RPMI7951 (cell line): ENCODE data around the gene AK8. TPM values are rescaled to one million over a fixed set of nuclear protein-coding genes. Genes with fewer than 3 reads are reported as not detected.
A peak's percentile ranks its signal among the peaks of the same experiment; 100 is the strongest.

Source experiments
- DNase-seq: peaks from one replicate; pipeline ENCODE4 v3.0.0-alpha.2; 2012; ENCODE audit warnings: low read depth
- total RNA-seq: library from RNA; depleted of rRNA; stranded (reverse); fragments of >200 nt; shearing (Covaris generic); gene quantifications from 2 replicates; pipeline ENCODE4 v1.2.3, GENCODE V29; 2014

AK8 gene
- total RNA-seq, 1 experiment from 2014 or later = not detected

GRCh38 chr9:132887181-132888120 lies 9.4 kb upstream of the AK8 start:
- no peak for DNase-seq

DNA sequence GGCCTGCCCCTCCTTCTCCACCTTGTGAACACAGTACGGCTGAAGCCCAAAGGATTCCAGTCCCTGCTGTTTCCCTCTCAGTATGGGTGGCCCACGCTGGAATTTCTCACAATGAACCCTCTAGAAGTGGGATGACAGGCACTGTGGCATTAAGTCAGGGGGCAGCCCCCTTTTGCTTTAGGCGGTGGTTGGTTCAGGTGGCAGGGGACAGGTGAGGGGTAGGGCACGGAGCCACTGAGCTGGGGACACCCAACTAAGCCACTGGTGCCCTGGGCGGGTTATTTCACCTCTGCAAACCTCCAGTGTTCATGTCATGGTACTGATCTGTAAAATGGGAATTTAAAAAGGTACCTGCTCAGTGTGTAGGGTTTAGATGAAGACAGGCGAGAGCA lies 8.2 kb upstream of the AK8 start:
- no peak for DNase-seq

GRCh38 chr9:132885720-132886333 lies 7.7 kb upstream of the AK8 start:
- DNase-seq = no peak

- no peak for DNase-seq
Observed at GRCh38 chr9:132883349-132884294, 5.5 kb upstream of the AK8 start.

DNA sequence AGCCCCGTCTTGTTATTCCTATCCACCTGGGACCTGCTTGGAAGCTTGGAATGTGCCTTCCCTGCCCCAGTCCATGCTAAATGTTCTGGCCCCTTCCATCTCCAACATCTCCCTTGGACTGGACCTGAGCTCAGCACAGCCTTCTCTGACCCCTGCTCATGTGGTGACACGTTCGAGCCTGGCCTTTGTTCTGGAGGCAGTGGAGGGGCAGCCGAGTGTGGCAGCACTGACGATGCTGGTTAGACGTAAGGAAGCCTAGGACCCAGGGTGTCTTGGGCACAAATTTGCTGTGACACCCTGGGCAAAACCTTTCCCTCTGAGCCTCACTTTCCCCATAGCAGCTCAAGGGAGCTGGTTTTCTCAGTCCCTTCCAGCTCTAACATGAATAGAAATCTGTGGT lies 4.5 kb upstream of the AK8 start:
- no peak for DNase-seq

GRCh38 chr9:132881826-132882225 lies 3.7 kb upstream of the AK8 start:
- DNase-seq = no peak

DNA sequence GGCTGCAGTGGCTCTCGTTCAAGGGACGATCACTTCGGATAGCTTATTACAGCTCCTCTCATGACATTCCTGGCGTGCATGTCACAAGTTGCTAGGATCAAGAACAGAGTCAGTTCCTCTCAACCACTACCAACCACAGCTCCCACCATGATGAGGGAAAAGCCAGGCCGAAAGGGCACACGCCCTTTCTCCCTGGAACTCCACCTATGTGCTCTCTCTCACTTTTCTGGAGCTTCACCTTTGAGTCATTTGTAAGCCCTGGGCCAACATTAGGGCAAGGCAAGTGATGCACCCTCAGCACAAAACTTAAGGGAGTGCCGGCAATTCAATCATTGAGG lies 2.2 kb upstream of the AK8 start:
- peak; percentile 37 for DNase-seq

- peak; percentile 23 for DNase-seq
Observed at GRCh38 chr9:132879457-132880323, 1.6 kb upstream of the AK8 start.

DNA sequence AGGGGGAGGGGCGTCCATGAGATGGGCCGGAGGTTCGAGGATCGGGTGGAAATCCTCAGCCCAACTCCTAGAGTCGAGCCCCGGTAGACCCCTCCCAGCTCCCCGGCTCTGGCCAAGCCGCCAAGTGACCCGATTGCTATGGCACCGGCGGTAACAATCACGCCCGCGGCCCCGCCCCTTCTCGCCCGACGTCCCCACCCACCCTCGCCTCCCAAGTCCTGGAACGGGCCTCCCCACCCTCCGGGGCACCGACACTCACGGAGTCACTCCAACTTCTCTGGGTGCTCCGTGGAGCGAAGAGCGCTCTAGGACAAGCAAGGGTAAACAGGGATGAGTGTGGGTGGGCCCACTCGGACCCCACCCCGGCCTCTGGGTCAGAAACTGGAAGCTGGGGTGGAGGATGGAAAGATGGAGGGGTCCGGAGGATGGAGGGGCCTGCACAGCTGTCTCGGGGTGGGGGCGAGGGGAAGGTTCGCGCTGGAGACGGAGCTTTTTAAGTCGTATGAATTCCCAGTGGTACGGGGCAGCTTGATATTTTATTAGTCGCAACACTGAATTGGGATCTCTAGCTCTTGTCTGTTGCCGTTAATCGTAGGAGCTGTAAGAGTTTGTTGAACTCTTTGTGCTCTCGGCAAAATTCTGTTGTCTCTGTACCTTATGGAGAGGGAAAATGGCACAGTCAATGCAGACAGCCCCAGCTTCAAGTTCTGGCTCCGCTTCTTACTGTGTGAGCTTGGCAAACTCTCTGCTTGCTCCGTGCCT lies 792 bp upstream of the AK8 start, which contains the start of gene SPACA9:
TSS of gene SPACA9 (plus strand) at position 204 of the 762 bp plus-strand sequence. CDS start 5,050 bp downstream, outside the sequence.
- DNase-seq = peak; percentile 52

- no peak for DNase-seq
Observed at GRCh38 chr9:132877458-132877823, 643 bp downstream of the AK8 start.

- no peak for DNase-seq
Observed at GRCh38 chr9:132876849-132877248, 1.2 kb downstream of the AK8 start.

DNA sequence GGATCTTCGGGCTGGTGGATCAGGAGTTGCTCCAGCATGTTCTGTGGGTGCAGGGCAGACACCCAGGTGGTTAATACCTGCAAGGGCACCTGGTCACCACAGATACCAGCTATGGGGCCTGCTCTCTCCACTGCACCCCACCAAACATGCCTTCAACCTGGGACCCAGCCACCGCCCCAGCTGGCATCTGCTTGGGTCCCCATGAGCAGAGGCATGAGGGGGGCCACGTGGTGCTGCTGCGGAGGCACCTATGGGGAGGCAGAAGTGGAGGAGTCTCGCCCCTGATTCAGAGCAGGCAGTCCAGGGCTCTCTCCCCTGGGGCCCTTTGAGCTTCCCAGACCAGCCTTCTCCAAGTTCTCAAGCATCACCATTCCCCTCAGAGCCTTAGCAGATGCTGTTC lies 2.9 kb downstream of the AK8 start:
- no peak for DNase-seq

DNA sequence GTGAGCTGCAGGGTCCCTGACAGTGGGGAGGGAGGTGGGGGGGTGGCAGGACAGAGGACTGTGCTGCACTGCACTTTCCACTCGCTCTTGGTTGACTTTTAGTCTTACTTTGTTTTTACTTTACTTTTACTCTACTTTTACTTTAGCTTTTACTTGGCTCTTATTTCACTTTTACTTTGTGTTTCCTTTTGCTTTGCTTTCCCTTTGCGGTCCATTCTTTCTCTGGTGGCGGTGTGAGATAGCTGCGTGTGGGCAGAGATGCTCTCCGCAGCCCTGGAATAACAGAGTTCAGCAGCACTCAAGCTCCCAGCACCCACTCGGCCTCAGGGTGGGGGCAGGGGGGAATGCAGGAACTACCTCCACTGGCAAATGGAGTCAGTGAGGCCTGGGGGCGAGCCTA lies 4.7 kb downstream of the AK8 start:
- DNase-seq = no peak

- DNase-seq = no peak
Observed at GRCh38 chr9:132869266-132869665, 8.8 kb downstream of the AK8 start.

- DNase-seq = no peak
Observed at GRCh38 chr9:132866898-132867297, 11.2 kb downstream of the AK8 start.

GRCh38 chr9:132864691-132865090 lies 13.4 kb downstream of the AK8 start:
- no peak for DNase-seq

DNA sequence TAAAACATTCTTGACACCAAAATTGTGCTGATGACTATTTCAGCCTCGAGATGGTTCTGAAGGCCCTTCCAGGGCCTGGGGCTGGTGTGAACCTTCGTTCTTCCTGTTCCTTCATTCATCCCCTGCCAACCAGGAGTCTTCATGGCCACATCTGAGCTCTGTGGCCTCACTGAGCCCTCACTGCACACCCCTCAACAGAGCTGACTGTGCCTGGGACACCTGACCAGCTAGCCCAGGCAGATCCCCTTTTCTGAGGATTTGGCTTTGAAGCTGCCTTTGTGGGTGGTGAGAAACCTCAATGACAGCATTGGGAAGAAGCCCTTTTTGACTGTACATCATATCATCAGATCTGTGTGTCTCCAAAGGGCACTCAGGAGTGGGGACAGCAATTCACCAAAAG lies 13.8 kb downstream of the AK8 start:
- no peak for DNase-seq

DNA sequence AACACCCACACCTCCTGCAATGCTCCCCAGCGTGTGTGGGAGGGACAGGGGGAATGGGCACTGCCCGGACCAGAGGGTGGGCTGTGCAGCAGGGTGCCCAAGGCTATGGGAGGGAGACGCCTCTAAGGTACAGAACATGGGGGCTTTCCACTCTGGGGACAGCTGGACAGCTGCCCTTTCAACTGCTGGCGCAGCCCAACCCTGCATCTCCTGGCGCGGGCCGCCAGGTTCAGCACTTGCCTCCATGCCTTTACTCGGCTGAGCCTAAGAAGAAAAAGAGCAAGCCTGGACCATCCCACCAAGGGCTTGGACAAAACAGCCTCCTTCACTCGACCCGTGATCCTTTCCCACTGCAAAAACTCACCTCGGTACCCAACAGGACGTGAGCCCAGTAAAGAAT lies 15.0 kb downstream of the AK8 start:
- DNase-seq = no peak

DNA sequence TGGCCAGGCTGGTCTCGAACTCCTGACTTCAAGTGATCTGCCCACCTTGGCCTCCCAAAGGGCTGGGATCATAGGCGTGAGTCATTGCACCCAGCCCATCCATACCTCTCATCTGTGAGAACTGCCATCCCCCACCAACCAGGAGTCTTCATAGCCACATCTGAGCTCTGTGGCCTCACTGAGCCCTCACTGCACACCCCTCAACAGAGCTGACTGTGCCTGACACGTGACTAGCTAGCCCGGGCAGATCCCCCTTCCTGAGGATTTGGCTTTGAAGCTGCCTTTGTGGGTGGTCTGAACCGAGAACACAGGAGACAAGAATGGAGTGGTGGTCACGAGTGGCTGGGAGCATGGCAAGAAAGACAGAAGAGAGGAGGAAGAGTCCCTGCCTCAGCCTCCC lies 15.6 kb downstream of the AK8 start:
- no peak for DNase-seq

GRCh38 chr9:132861666-132862065 lies 16.4 kb downstream of the AK8 start:
- DNase-seq = no peak
